ENCODE measurements around the gene HSFX4.
"Not testable (repeated sequence)": the region's sequence is repeated elsewhere in the genome, so short reads cannot be mapped to it uniquely, and the experiment has no call there.

DNA sequence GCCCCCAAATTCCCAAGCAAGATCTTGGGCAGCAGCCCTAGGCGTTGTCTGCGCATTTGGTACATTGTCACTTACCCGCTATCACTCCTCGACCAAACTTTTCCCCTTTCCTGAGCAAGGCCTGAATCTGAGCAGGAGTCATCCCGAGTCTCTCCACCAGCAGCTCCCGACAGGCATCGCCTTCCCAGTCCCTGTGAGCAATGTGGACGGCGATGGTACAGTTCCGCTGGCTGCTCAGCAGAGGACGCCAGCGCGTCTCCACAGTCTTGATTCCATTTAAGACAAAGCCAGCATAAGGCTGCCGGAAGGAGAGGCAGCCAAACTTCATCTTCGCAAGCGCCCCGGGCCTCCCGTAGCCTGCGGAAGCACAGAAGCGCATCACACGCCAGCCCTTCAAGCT, 4.2 kb downstream of the HSFX4 start:
- TF ChIP-seq, protein P1, sequence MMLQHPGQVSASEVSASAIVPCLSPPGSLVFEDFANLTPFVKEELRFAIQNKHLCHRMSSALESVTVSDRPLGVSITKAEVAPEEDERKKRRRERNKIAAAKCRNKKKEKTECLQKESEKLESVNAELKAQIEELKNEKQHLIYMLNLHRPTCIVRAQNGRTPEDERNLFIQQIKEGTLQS (CRISPR knock-in tag; IDR thresholded peaks at IDR 0.05): not testable (repeated sequence)
- TF ChIP-seq, protein P2, sequence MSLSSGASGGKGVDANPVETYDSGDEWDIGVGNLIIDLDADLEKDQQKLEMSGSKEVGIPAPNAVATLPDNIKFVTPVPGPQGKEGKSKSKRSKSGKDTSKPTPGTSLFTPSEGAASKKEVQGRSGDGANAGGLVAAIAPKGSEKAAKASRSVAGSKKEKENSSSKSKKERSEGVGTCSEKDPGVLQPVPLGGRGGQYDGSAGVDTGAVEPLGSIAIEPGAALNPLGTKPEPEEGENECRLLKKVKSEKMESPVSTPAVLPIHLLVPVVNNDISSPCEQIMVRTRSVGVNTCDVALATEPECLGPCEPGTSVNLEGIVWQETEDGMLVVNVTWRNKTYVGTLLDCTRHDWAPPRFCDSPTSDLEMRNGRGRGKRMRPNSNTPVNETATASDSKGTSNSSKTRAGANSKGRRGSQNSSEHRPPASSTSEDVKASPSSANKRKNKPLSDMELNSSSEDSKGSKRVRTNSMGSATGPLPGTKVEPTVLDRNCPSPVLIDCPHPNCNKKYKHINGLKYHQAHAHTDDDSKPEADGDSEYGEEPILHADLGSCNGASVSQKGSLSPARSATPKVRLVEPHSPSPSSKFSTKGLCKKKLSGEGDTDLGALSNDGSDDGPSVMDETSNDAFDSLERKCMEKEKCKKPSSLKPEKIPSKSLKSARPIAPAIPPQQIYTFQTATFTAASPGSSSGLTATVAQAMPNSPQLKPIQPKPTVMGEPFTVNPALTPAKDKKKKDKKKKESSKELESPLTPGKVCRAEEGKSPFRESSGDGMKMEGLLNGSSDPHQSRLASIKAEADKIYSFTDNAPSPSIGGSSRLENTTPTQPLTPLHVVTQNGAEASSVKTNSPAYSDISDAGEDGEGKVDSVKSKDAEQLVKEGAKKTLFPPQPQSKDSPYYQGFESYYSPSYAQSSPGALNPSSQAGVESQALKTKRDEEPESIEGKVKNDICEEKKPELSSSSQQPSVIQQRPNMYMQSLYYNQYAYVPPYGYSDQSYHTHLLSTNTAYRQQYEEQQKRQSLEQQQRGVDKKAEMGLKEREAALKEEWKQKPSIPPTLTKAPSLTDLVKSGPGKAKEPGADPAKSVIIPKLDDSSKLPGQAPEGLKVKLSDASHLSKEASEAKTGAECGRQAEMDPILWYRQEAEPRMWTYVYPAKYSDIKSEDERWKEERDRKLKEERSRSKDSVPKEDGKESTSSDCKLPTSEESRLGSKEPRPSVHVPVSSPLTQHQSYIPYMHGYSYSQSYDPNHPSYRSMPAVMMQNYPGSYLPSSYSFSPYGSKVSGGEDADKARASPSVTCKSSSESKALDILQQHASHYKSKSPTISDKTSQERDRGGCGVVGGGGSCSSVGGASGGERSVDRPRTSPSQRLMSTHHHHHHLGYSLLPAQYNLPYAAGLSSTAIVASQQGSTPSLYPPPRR (CRISPR knock-in tag; IDR thresholded peaks at IDR 0.05; ENCODE audit: borderline replicate concordance): not testable (repeated sequence)
- TF ChIP-seq, protein P3, sequence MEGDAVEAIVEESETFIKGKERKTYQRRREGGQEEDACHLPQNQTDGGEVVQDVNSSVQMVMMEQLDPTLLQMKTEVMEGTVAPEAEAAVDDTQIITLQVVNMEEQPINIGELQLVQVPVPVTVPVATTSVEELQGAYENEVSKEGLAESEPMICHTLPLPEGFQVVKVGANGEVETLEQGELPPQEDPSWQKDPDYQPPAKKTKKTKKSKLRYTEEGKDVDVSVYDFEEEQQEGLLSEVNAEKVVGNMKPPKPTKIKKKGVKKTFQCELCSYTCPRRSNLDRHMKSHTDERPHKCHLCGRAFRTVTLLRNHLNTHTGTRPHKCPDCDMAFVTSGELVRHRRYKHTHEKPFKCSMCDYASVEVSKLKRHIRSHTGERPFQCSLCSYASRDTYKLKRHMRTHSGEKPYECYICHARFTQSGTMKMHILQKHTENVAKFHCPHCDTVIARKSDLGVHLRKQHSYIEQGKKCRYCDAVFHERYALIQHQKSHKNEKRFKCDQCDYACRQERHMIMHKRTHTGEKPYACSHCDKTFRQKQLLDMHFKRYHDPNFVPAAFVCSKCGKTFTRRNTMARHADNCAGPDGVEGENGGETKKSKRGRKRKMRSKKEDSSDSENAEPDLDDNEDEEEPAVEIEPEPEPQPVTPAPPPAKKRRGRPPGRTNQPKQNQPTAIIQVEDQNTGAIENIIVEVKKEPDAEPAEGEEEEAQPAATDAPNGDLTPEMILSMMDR (CRISPR knock-in tag; IDR thresholded peaks at IDR 0.05): not testable (repeated sequence)

Data from HepG2 (cell line).